Fibroblast of skin of left quadriceps (primary cell): ENCODE measurements around the gene LCE1F.

Source experiments
- DNase-seq, 2 experiments: peaks; one replicate each; pipeline ENCODE4 v3.0.0-alpha.2; 2013; ENCODE audit warnings: low read depth in 2 of 2

The LCE1F gene, protein sequence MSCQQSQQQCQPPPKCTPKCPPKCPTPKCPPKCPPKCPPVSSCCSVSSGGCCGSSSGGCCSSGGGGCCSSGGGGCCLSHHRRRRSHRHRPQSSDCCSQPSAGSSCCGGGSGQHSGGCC

GRCh38 chr1:152774875-152775274 lies at the start of gene LCE1F:
TSS of gene LCE1F (plus strand) at chr1:152775140. CDS start at chr1:152776372, 1,232 bp downstream.
- DNase-seq = no peak

GRCh38 chr1:152725261-152725660 lies 49.7 kb upstream of the LCE1F start:
- DNase-seq = no peak

- DNase-seq = no peak
Measured at GRCh38 chr1:152728986-152729385, 46.0 kb upstream of the LCE1F start.

- DNase-seq = no peak
Measured at GRCh38 chr1:152735648-152736047, 39.3 kb upstream of the LCE1F start.

GRCh38 chr1:152737997-152738396 lies 36.9 kb upstream of the LCE1F start:
- DNase-seq = no peak

DNA sequence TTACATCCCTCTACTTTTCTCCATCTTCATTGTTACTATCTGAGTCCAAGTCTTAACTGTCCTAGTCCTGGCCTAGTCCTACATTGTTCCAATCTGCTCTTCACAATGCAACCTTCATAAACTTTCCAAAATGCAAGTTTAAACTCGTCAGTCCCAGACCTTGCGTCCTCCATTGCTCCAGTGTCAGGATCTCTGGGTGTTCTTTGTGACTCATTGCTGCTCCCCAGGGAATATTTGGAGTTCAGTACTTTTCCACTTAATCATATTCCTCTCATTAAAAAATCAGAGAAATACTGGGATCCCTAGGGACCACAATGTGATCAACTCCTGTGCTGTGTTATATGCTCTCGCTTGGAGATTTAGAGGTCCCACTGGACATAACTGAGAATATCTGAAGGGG lies 35.1 kb upstream of the LCE1F start:
- no peak for DNase-seq

DNA sequence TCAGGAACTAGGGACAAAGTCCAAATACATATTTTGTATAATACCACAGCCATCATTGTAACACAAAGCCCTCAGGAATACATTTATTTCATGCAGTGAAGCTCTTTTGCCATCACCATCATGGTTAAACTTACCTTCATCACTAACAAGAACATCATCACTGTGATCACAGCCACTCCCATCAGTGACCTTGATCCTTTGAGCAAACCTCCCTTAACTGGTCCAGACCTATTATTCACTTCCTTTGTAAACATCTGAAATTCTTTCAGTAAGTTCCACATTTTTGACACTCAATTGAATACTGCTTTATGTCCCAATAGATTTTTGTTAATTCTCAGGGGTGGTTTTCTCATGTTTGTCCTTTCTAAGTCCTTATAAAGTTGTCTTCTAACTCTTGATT lies 33.3 kb upstream of the LCE1F start:
- DNase-seq = no peak

DNA sequence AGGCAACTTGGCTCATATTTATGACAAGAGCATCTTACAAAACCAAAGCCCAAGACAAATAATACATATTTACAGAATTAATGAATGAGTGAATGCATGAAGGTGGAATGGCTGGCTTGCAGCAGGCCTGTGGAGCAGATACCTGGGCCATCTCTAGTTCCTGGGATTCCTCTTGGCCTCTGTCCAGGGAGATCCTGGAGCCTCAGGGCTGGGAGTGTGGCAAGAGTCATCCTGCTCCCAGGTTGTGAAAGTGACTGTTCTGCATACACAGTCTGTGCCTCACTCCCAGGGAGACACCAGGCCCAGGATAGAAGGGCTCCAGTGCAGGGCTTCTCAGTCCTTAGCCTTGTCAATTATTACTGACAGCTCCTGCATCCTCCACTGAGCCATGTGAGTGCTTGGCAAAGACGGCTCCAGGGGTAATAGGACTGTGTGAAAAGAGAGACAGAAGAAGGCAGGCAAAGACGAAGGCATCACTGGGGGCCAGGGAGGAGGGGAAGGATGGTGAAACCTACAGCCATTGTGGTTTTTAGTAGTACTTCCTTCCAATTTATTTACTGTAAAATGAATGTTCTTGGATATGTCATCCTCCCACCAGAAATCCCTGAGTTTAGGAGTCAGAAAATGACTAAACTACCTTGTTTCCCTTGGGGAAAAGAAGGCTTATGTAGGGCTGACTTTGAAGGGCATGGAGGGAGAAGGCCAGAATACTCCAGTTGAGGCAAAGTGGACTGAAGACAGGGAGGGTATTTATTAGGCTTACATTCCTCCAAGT lies 31.4 kb upstream of the LCE1F start:
- DNase-seq = no peak

DNA sequence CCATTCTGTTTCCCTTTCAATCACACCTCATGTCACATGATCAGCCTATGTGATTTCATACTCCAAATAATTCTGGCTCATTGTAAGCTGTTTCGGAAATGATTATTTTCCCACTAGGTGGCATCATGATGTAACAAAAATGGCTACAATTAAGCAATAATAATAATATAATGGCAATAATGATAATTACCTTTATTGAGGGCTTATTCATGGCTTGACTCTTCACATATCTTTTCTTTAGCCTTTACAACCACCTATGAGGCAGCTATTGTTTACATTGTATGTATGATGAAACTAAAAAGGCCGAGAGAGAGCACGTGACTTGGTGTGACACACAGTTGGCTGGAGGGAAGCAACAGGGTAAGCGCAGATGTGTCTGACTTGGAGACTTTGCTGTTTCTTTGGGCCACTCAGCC lies 29.6 kb upstream of the LCE1F start:
- DNase-seq = no peak

DNA sequence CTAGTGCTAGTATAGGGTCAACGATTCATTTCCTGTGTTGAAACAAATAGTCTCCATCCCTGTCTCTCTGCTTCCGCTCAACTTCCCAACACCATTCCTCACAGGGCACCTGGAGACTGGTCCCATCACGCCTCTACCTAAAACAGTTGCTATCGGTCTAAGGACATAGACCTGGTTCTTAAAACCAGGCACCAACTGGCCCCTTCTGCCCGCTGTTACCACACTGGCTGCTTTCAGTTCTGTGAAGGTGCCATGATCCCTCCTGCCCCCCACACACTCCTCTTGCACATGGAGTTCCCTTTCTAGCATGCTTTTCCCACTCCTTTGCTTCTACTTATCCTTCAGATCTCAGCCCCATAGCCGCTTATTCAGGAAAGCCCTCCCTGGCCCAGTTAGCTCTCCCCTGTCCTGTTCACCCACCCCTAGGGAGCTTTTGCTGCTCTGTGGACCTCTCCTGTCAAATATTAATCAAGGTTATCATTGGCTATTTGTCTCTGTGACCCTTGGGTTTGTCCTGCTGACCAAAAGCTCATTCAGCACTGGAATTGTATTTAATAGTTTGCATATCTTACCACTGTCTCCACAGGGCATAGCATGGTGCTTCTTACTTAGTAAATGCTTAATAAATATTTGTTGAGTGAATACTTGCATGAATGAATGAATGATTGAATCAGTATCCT lies 29.0 kb upstream of the LCE1F start:
- DNase-seq = no peak

DNA sequence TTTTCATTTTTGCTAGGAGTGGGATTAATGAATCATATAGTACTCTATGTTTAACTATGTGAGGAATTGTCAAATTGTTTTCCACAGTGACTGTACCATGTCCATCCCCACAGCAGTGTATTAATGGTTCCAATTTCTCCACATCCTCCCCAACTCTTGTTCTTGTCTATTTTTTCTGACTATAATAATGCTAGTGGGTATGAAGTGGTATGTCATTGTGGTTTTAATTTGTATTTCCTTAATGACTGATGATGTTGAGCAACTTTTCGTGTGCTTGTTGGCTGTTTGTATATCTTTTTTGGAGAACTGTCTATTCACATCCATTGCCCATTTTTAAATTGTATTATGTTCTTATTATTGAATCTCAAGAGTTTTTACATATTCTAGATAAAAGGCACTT lies 27.1 kb upstream of the LCE1F start:
- no peak for DNase-seq

DNA sequence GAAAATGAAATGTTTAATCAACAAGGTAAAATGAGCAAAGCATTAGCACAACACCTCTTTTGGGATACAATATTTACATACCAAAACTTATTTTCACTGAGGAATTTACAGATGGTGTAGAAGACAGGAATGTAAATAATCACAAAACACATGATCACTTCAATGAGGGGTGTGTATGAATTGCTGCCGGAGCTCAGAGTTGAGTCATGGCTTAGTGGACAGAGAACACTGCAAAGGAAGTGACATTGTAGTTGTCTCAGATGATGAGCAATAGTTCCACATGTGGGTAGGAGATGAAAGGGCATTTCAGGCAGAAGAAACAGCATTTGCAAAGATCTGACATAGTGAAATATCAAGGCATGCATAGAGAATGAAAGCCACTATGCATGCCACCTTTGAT lies 22.7 kb upstream of the LCE1F start:
- peak; percentile 14 to 20 for DNase-seq

GRCh38 chr1:152753586-152753985 lies 21.4 kb upstream of the LCE1F start:
- DNase-seq = no peak

DNA sequence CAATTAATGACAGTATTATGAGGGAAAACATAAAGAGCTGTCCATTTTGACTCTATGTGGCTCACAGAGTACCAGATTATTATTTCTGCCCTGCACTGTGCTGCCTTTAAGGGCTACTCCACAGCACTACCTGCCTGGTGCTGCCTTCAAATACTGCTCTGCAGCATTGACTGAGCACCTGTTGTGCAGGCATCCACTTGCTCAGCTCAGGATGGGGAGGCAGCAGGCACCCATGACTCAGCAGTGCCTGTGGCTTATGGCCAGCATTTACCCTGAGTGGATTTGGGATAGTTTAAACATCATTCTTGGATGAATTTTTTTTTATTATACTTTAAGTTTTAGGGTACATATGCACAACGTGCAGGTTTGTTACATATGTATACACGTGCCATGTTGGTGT lies 18.1 kb upstream of the LCE1F start:
- DNase-seq = no peak

GRCh38 chr1:152757747-152758146 lies 17.2 kb upstream of the LCE1F start, which contains the start of gene KPRP:
TSS of gene KPRP (plus strand) at chr1:152758025. CDS start at chr1:152759589, 1,564 bp downstream.
- DNase-seq = no peak

DNA sequence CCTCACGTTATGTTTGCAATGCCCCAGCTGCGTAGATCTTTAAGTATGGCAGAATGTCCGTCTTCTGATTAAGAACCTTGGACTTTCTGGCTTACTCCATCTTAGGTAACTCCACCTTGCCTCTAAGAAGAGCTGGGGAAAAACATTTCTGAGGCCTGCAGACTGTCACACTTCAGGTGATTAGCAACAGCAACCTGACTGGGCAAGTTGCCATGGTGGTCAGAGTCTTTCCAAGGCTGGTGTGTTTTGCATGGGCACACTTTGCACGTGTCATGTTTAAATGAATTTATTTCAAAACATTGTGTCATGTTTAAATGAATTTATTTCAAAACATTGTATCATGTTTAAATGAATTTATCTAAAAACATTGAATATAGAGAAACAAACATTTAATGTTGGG lies 16.3 kb upstream of the LCE1F start:
- DNase-seq = no peak

GRCh38 chr1:152759453-152760173 lies 15.3 kb upstream of the LCE1F start:
- no peak for DNase-seq

- DNase-seq = no peak
Measured at GRCh38 chr1:152760551-152761190, 14.3 kb upstream of the LCE1F start.

GRCh38 chr1:152761609-152762213 lies 13.2 kb upstream of the LCE1F start:
- no peak for DNase-seq

GRCh38 chr1:152768847-152769533 lies 6.0 kb upstream of the LCE1F start:
- DNase-seq = no peak

- no peak for DNase-seq
Measured at GRCh38 chr1:152770411-152770810, 4.5 kb upstream of the LCE1F start.
